ENCODE data around the gene COPZ1. TPM values are rescaled to one million over a fixed set of nuclear protein-coding genes. Genes with fewer than 3 reads are reported as not detected.

COPZ1 gene
- polyA plus RNA-seq, 1 donor: 193 TPM

- Histone ChIP-seq H3K4me3 (ENCODE audit: low read length) (peak overlapping the region; percentile 64), H3K36me3 (ENCODE audit: control insufficient read depth, insufficient read depth, low read length) (no peaks in the 10 kb centered on the region), H3K27me3 (ENCODE audit: control insufficient read depth, insufficient read depth, low read length) (no peaks in the 10 kb centered on the region), H3K27ac (ENCODE audit: low read length) (peak overlapping the region; percentile 66), H3K4me1 (ENCODE audit: control insufficient read depth, insufficient read depth, low read length) (peaks cover 16% of the 10 kb centered on the region), H3K9me3 (ENCODE audit: control insufficient read depth, low read depth, low read length) (no peaks in the 10 kb centered on the region)
- 0% methylated on average over 1 of the region's 40 CpGs for WGBS (ENCODE audit: insufficient coverage, low lambda C conversion rate)
- DNase-seq: peak; percentile 97 to 99
Observed at GRCh38 chr12:54358945-54359761, 34.2 kb downstream of the COPZ1 start.

DNA sequence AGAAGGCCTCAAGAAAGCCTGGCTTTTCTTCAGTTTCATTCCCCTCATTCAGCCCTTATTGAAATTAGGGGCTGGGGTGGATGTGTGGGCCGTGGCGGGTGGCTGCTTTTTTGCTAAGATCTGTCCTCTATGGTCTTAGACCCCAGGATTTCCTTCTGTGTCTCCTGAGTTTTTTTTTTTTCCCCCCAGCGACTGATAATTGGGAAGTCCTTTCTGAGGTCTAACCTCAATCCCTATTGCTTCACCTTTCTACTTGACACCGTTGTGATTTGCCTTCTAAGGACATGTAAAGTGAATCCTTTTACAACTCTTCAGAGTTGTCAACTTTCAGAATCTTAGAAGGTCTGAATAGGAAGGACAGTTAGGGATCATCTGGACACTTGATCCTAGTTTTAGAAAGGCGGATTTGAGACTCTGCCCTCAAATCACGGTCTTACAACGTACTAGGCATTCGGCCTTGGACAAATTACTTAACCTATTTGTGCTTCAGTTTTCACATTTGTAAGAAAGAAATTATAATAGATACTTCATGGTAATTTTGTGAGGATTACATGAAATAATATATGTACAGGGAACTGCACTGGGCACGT is 34.9 kb downstream of the COPZ1 start:
- Histone ChIP-seq H3K27ac (ENCODE audit: low read length) (peak overlapping the region; percentile 66), H3K4me1 (ENCODE audit: control insufficient read depth, insufficient read depth, low read length) (peaks cover 16% of the 10 kb centered on the region), H3K9me3 (ENCODE audit: control insufficient read depth, low read depth, low read length) (no peaks in the 10 kb centered on the region), H3K36me3 (ENCODE audit: control insufficient read depth, insufficient read depth, low read length) (no peaks in the 10 kb centered on the region), H3K4me3 (ENCODE audit: low read length) (peak overlapping the region; percentile 64), H3K27me3 (ENCODE audit: control insufficient read depth, insufficient read depth, low read length) (no peaks in the 10 kb centered on the region)
- 72% methylated on average over 2 of the region's 9 CpGs for WGBS (ENCODE audit: insufficient coverage, low lambda C conversion rate)
- no peak for DNase-seq

DNA sequence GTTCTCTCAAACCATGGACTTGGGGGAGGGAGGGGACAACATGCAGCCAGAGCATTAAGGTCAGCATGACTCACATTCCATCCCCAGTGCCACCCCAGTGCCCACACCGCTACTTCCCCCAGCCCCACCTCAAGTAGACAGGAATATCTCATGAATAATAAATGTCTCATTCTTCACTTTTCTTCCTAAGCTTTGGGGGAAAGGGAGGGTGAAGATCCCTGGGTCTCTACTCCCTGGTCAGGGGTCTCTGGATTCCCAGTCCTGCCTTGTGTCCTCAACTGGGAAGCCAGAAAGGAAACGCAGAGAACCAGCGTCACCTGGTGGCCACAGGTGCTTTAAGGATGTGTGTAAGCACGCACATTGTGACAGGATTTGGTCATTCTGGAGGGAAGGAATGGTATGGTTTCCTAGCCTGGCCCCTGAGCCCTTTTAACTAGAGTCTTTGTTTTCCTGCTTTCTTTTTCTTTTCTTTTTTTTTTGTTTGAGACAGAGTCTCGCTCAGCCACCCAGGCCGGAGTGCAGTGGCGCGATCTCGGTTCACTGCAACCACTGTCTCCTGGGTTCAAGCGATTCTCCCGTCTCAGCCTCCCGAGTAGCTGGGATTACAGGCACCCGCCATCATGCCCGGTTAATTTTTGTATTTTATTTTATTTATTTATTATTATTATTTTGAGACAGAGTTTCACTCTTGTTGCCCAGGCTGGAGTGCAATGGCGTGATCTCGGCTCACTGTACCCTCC is 36.0 kb downstream of the COPZ1 start:
- Histone ChIP-seq H3K4me3 (ENCODE audit: low read length) (no peak overlapping the region), H3K4me1 (ENCODE audit: control insufficient read depth, insufficient read depth, low read length) (peaks cover 16% of the 10 kb centered on the region), H3K9me3 (ENCODE audit: control insufficient read depth, low read depth, low read length) (no peaks in the 10 kb centered on the region), H3K36me3 (ENCODE audit: control insufficient read depth, insufficient read depth, low read length) (no peaks in the 10 kb centered on the region), H3K27ac (ENCODE audit: low read length) (no peak overlapping the region), H3K27me3 (ENCODE audit: control insufficient read depth, insufficient read depth, low read length) (no peaks in the 10 kb centered on the region)
- DNase-seq: peak; percentile 68 to 72
- WGBS (ENCODE audit: insufficient coverage, low lambda C conversion rate): 71% methylated on average over 6 of the region's 16 CpGs

DNA sequence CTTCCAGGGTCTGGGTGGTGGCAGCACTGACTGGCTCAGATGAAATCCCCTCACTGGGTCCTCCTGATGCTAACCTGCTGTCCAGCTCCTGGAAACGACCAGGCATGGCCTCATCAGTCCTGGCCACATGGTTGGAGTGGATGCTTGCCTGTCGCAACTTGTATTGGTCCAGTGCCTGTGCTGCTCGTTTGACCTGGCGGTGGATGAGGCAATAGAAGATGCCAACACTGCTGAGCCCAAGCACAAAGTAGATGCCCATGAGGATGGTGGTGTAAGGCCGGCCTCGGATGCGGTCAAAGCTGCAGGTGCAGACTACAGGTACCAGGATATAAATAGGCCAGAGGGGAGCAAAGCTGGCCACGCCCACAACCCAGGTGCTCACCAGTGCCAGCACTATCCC is 38.1 kb downstream of the COPZ1 start:
- Histone ChIP-seq H3K27me3 (ENCODE audit: control insufficient read depth, insufficient read depth, low read length) (no peaks in the 10 kb centered on the region), H3K27ac (ENCODE audit: low read length) (no peak overlapping the region), H3K36me3 (ENCODE audit: control insufficient read depth, insufficient read depth, low read length) (no peaks in the 10 kb centered on the region), H3K4me1 (ENCODE audit: control insufficient read depth, insufficient read depth, low read length) (peaks cover 15% of the 10 kb centered on the region), H3K9me3 (ENCODE audit: control insufficient read depth, low read depth, low read length) (no peaks in the 10 kb centered on the region), H3K4me3 (ENCODE audit: low read length) (no peak overlapping the region)
- no peak for DNase-seq
- no CpG with 5 or more reads among the region's 8 CpGs for WGBS (ENCODE audit: insufficient coverage, low lambda C conversion rate)

- Histone ChIP-seq H3K4me1 (ENCODE audit: control insufficient read depth, insufficient read depth, low read length) (peaks cover 12% of the 10 kb centered on the region), H3K27me3 (ENCODE audit: control insufficient read depth, insufficient read depth, low read length) (no peaks in the 10 kb centered on the region), H3K27ac (ENCODE audit: low read length) (no peak overlapping the region)
Observed at GRCh38 chr12:54363618-54364017, 38.7 kb downstream of the COPZ1 start.

DNA sequence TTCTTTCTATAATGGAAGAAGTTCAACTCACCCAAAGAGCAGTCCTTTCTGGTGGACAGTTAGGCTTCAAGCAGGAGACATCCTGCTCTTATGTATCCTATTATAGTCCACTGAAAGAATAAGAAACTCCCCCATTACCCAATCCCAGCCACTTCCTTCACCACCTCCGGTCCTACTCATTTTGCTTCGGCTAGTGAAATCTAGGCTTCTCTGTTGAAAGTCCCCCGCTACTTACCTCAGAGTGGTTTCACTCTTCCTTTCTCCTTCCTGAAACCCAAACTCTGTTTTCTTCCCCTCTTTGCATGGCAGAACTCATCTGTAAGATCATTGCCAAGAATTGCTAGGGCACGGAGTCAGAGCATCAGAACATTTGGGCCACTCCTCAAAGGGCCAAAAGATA is 39.5 kb downstream of the COPZ1 start, which contains the start of gene GPR84:
Gene GPR84 (minus strand): TSS at position 74 of the 400 bp plus-strand sequence. CDS start 635 bp downstream, outside the sequence.
- no peak for DNase-seq
- no peaks in the 10 kb centered on the region for H3K9me3 ChIP-seq (ENCODE audit: control insufficient read depth, low read depth, low read length)
- H3K27me3 ChIP-seq (ENCODE audit: control insufficient read depth, insufficient read depth, low read length): peaks cover 3% of the 10 kb centered on the region
- no CpG with 5 or more reads among the region's 4 CpGs for WGBS (ENCODE audit: insufficient coverage, low lambda C conversion rate)
- H3K4me3 ChIP-seq (ENCODE audit: low read length): no peak within 1 kb of the TSS
- H3K27ac ChIP-seq (ENCODE audit: low read length): no peak within 1 kb of the TSS
- peaks cover 13% of the 10 kb centered on the region for H3K4me1 ChIP-seq (ENCODE audit: control insufficient read depth, insufficient read depth, low read length)
- H3K36me3 ChIP-seq (ENCODE audit: control insufficient read depth, insufficient read depth, low read length): no peaks in the 10 kb centered on the region

More at GRCh38 chr12:54363618-54364017, 38.7 kb downstream of the COPZ1 start:
- DNase-seq: no peak
- Histone ChIP-seq H3K36me3 (ENCODE audit: control insufficient read depth, insufficient read depth, low read length) (no peaks in the 10 kb centered on the region), H3K4me3 (ENCODE audit: low read length) (no peak overlapping the region), H3K9me3 (ENCODE audit: control insufficient read depth, low read depth, low read length) (no peaks in the 10 kb centered on the region)
- WGBS (ENCODE audit: insufficient coverage, low lambda C conversion rate): no CpG with 5 or more reads among the region's 6 CpGs

- Histone ChIP-seq H3K9me3 (ENCODE audit: control insufficient read depth, low read depth, low read length) (no peaks in the 10 kb centered on the region), H3K27ac (ENCODE audit: low read length) (no peak overlapping the region), H3K36me3 (ENCODE audit: control insufficient read depth, insufficient read depth, low read length) (no peaks in the 10 kb centered on the region), H3K4me3 (ENCODE audit: low read length) (no peak overlapping the region), H3K4me1 (ENCODE audit: control insufficient read depth, insufficient read depth, low read length) (peaks cover 15% of the 10 kb centered on the region), H3K27me3 (ENCODE audit: control insufficient read depth, insufficient read depth, low read length) (peaks cover 7% of the 10 kb centered on the region)
- no CpG with 5 or more reads among the region's 5 CpGs for WGBS (ENCODE audit: insufficient coverage, low lambda C conversion rate)
- no peak for DNase-seq
Observed at GRCh38 chr12:54368025-54368708, 43.2 kb downstream of the COPZ1 start.

DNA sequence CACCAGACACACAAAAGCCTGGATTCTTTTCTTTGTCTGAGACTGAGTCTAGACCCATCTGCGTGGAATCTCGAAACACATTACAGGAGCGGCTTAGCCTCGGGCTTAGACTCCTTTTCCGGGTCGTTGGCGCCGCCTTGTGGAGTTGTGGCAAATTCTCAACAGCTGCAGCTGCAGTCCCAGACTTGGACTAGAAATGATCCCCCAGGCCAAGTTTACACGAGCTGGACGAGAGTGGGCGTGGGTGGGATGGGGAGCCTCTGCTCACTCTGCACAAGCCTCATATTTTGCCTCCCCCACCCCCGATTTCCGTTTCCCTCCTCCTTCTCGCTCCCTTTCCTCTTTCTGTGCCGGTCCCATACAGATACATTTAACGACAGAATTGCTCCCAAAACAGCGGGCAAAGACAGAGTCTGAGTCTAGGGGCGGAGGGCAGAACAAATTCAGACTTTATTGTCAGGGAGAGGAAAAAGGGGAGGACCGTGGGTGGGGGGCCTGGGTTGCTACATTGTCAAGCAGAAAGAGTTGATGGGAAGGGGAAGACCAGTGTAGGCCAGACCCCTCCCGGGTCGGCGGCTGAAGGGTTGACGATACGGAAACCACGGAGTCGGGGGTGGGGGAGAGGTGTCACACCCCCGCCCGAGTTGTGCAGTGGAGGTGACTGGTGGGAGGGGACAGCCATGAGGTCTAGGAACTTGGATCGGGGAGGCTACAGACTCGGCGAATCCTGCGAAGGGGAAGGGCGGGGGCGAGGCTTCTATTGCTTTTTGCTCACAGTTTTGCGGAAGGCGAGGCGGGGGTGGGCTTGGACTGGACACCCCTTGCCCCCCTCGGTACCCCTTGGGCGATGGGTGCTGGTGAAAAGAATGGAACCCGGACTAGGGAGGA is 44.0 kb downstream of the COPZ1 start:
- H3K4me3 ChIP-seq (ENCODE audit: low read length): no peak overlapping the region
- peaks cover 7% of the 10 kb centered on the region for H3K27me3 ChIP-seq (ENCODE audit: control insufficient read depth, insufficient read depth, low read length)
- no peaks in the 10 kb centered on the region for H3K9me3 ChIP-seq (ENCODE audit: control insufficient read depth, low read depth, low read length)
- peak; percentile 80 to 83 for DNase-seq
- peaks cover 15% of the 10 kb centered on the region for H3K4me1 ChIP-seq (ENCODE audit: control insufficient read depth, insufficient read depth, low read length)
- peak overlapping the region; percentile 0 for H3K27ac ChIP-seq (ENCODE audit: low read length)
- no CpG with 5 or more reads among the region's 40 CpGs for WGBS (ENCODE audit: insufficient coverage, low lambda C conversion rate)
- no peaks in the 10 kb centered on the region for H3K36me3 ChIP-seq (ENCODE audit: control insufficient read depth, insufficient read depth, low read length)

GRCh38 chr12:54369597-54370131 is 44.7 kb downstream of the COPZ1 start:
- Histone ChIP-seq H3K27me3 (ENCODE audit: control insufficient read depth, insufficient read depth, low read length) (peaks cover 7% of the 10 kb centered on the region), H3K36me3 (ENCODE audit: control insufficient read depth, insufficient read depth, low read length) (no peaks in the 10 kb centered on the region), H3K4me3 (ENCODE audit: low read length) (no peak overlapping the region), H3K9me3 (ENCODE audit: control insufficient read depth, low read depth, low read length) (no peaks in the 10 kb centered on the region), H3K4me1 (ENCODE audit: control insufficient read depth, insufficient read depth, low read length) (peaks cover 15% of the 10 kb centered on the region), H3K27ac (ENCODE audit: low read length) (peak overlapping the region; percentile 0)
- no CpG with 5 or more reads among the region's 21 CpGs for WGBS (ENCODE audit: insufficient coverage, low lambda C conversion rate)
- DNase-seq: no peak
